ENCODE results near the gene NXNL1. TPM values are rescaled to one million over a fixed set of nuclear protein-coding genes. Genes with fewer than 3 reads are reported as not detected.
"Not testable (repeated sequence)": the region's sequence is repeated elsewhere in the genome, so short reads cannot be mapped to it uniquely, and the experiment has no call there.

NXNL1 gene
- total RNA-seq = not detected in 2 replicates

- Histone ChIP-seq H3K36me3 (ENCODE audit: insufficient read depth, low read length) (no peaks in the 10 kb centered on the region), H3K79me2 (ENCODE audit: insufficient read depth, low read length) (no peaks in the 10 kb centered on the region), H3K27me3 (ENCODE audit: insufficient read depth, low read length) (peaks cover 15% of the 10 kb centered on the region), H3K9me3 (ENCODE audit: low read depth, low read length) (no peaks in the 10 kb centered on the region), H3K4me1 (ENCODE audit: insufficient read depth, low read length) (no peaks in the 10 kb centered on the region), H3K4me2 (ENCODE audit: insufficient read depth, low read length) (no peak within 1 kb of the TSS), H3K4me3 (ENCODE audit: insufficient read depth, low read length) (no peak within 1 kb of the TSS), H2AFZ (ENCODE audit: low read length) (no peak within 1 kb of the TSS), H4K20me1 (ENCODE audit: insufficient read depth, low read length) (no peaks in the 10 kb centered on the region), H3K27ac (ENCODE audit: low read depth, low read length) (no peak within 1 kb of the TSS)
- no peak for TF ChIP-seq CTCF (IDR thresholded peaks at IDR 0.05; ENCODE audit: extremely low read depth, low read depth, low read length)
- DNase-seq (ENCODE audit: insufficient read length, low spot score, missing footprints) = peak; percentile 76
Measured at GRCh38 chr19:17460372-17461230, at the start of gene NXNL1. Gene NXNL1, minus strand, starts transcription at chr19:17460926. Its CDS starts 57 bp downstream, at chr19:17460869.

- not testable (repeated sequence) for H4K20me1 ChIP-seq (ENCODE audit: insufficient read depth, low read length); H3K27me3 ChIP-seq (ENCODE audit: insufficient read depth, low read length); DNase-seq (ENCODE audit: insufficient read length, low spot score, missing footprints); H3K36me3 ChIP-seq (ENCODE audit: insufficient read depth, low read length); H3K9me3 ChIP-seq (ENCODE audit: low read depth, low read length); H2AFZ ChIP-seq (ENCODE audit: low read length)
- Histone ChIP-seq H3K4me2 (ENCODE audit: insufficient read depth, low read length) (peak overlapping the region; percentile 72), H3K4me3 (ENCODE audit: insufficient read depth, low read length) (peak overlapping the region; percentile 44), H3K27ac (ENCODE audit: low read depth, low read length) (peak overlapping the region; percentile 87), H3K4me1 (ENCODE audit: insufficient read depth, low read length) (peaks cover 24% of the 10 kb centered on the region), H3K79me2 (ENCODE audit: insufficient read depth, low read length) (peaks cover 63% of the 10 kb centered on the region)
Measured at GRCh38 chr19:17508558-17508933, 47.8 kb upstream of the NXNL1 start.

- no peak for TF ChIP-seq CTCF (IDR thresholded peaks at IDR 0.05; ENCODE audit: extremely low read depth, low read depth, low read length)
- Histone ChIP-seq H3K4me1 (ENCODE audit: insufficient read depth, low read length) (peaks cover 18% of the 10 kb centered on the region), H4K20me1 (ENCODE audit: insufficient read depth, low read length) (no peaks in the 10 kb centered on the region), H3K27me3 (ENCODE audit: insufficient read depth, low read length) (no peaks in the 10 kb centered on the region), H3K9me3 (ENCODE audit: low read depth, low read length) (no peaks in the 10 kb centered on the region), H3K4me3 (ENCODE audit: insufficient read depth, low read length) (no peak overlapping the region), H2AFZ (ENCODE audit: low read length) (no peak overlapping the region), H3K79me2 (ENCODE audit: insufficient read depth, low read length) (peaks cover 54% of the 10 kb centered on the region), H3K36me3 (ENCODE audit: insufficient read depth, low read length) (no peaks in the 10 kb centered on the region), H3K27ac (ENCODE audit: low read depth, low read length) (no peak overlapping the region), H3K4me2 (ENCODE audit: insufficient read depth, low read length) (no peak overlapping the region)
- peak; percentile 10 for DNase-seq (ENCODE audit: insufficient read length, low spot score, missing footprints)
Measured at GRCh38 chr19:17506745-17507144, 46.0 kb upstream of the NXNL1 start.

GRCh38 chr19:17505223-17505622 is 44.5 kb upstream of the NXNL1 start:
- H3K4me3 ChIP-seq (ENCODE audit: insufficient read depth, low read length) = no peak overlapping the region
- no peak overlapping the region for H3K4me2 ChIP-seq (ENCODE audit: insufficient read depth, low read length)
- H4K20me1 ChIP-seq (ENCODE audit: insufficient read depth, low read length) = no peaks in the 10 kb centered on the region
- no peak for TF ChIP-seq CTCF (IDR thresholded peaks at IDR 0.05; ENCODE audit: extremely low read depth, low read depth, low read length)
- peaks cover 15% of the 10 kb centered on the region for H3K4me1 ChIP-seq (ENCODE audit: insufficient read depth, low read length)
- H3K36me3 ChIP-seq (ENCODE audit: insufficient read depth, low read length) = peaks cover 11% of the 10 kb centered on the region
- peaks cover 58% of the 10 kb centered on the region for H3K79me2 ChIP-seq (ENCODE audit: insufficient read depth, low read length)
- no peaks in the 10 kb centered on the region for H3K9me3 ChIP-seq (ENCODE audit: low read depth, low read length)
- DNase-seq (ENCODE audit: insufficient read length, low spot score, missing footprints) = peak; percentile 25
- H2AFZ ChIP-seq (ENCODE audit: low read length) = no peak overlapping the region
- H3K27ac ChIP-seq (ENCODE audit: low read depth, low read length) = no peak overlapping the region
- H3K27me3 ChIP-seq (ENCODE audit: insufficient read depth, low read length) = no peaks in the 10 kb centered on the region
